GM18526 (cell line): Measurements from ENCODE around the gene CASQ2.

Source experiments
- POLR2A ChIP-seq: IDR thresholded peaks from 3 replicates; pipeline ENCODE4 v1.6.1; 2011; ENCODE audit not compliant: insufficient read length; ENCODE audit errors: extremely low read depth

CASQ2 gene

GRCh38 chr1:115722221-115722620, 46.3 kb downstream of the CASQ2 start:
- no peak for TF ChIP-seq POLR2A

GRCh38 chr1:115719285-115719684, 49.2 kb downstream of the CASQ2 start:
- TF ChIP-seq POLR2A: no peak

- TF ChIP-seq POLR2A: no peak
Observed at GRCh38 chr1:115718011-115718754, 50.3 kb downstream of the CASQ2 start.

- TF ChIP-seq POLR2A: no peak
Observed at GRCh38 chr1:115717541-115717940, 51.0 kb downstream of the CASQ2 start.

- TF ChIP-seq POLR2A: no peak
Observed at GRCh38 chr1:115714572-115715141, 53.9 kb downstream of the CASQ2 start.

- no peak for TF ChIP-seq POLR2A
Observed at GRCh38 chr1:115713906-115714305, 54.6 kb downstream of the CASQ2 start.

- TF ChIP-seq POLR2A: no peak
Observed at GRCh38 chr1:115712911-115713609, 55.5 kb downstream of the CASQ2 start.

GRCh38 chr1:115710859-115711624, 57.5 kb downstream of the CASQ2 start:
- no peak for TF ChIP-seq POLR2A

GRCh38 chr1:115706587-115707425, 61.7 kb downstream of the CASQ2 start:
- no peak for TF ChIP-seq POLR2A

GRCh38 chr1:115705963-115706362, 62.6 kb downstream of the CASQ2 start:
- no peak for TF ChIP-seq POLR2A

GRCh38 chr1:115705085-115705951, 63.2 kb downstream of the CASQ2 start:
- TF ChIP-seq POLR2A: no peak

GRCh38 chr1:115702959-115703358, 65.6 kb downstream of the CASQ2 start:
- no peak for TF ChIP-seq POLR2A

GRCh38 chr1:115701090-115701489, 67.4 kb downstream of the CASQ2 start:
- TF ChIP-seq POLR2A: no peak

- TF ChIP-seq POLR2A: no peak
Observed at GRCh38 chr1:115697619-115698018, 70.9 kb downstream of the CASQ2 start.

GRCh38 chr1:115694805-115695204, 73.7 kb downstream of the CASQ2 start:
- TF ChIP-seq POLR2A: no peak
